GM12878 (cell line): ENCODE measurements around the gene GNG12. TPM values are rescaled to one million over a fixed set of nuclear protein-coding genes. Genes with fewer than 3 reads are reported as not detected.
A peak's percentile ranks its signal among the peaks of the same experiment; 100 is the strongest.

ENCODE experiments used
- ATAC-seq: fragments of 200-7000 bp; cut with Tn5 transposase; 3 replicates; pipeline ENCODE4 v1.9.1; 2020; ENCODE audit warnings: mild to moderate bottlenecking, moderate library complexity
- BruUV-seq: library from RNA; stranded (reverse); fragments of 400-500 nt; replicated peaks from 2 replicates; lab custom pipeline; 2021; lab: Mats Ljungman, UMichigan
- CTCF ChIA-PET: fragments of 300-600 bp; sonication (Branson Sonifier 250); formaldehyde crosslinking; extraction: SDS; loops from one replicate; lab custom pipeline; 2021; ENCODE audit warnings: inconsistent platforms; lab: Yijun Ruan, JAX
- POLR2A ChIA-PET: fragments of 350-600 bp; formaldehyde crosslinking; extraction: SDS; loops from one replicate; lab custom pipeline; 2021; ENCODE audit warnings: inconsistent platforms; lab: Charles Lee
- RAD21 ChIA-PET: fragments of 300-600 bp; sonication (Branson Sonifier 250); formaldehyde crosslinking; loops from one replicate; lab custom pipeline; 2023; ENCODE audit warnings: antibody characterized with exemption; ENCODE audit not compliant: unreplicated experiment; lab: Charles Lee
- SMC1A ChIA-PET: fragments of 300-600 bp; sonication (Branson Sonifier 250); formaldehyde crosslinking; loops from one replicate; lab custom pipeline; 2023; ENCODE audit not compliant: unreplicated experiment, uncharacterized antibody; lab: Charles Lee
- DNase-seq: peaks from one replicate; pipeline ENCODE4 v3.0.0-alpha.2; 2011; ENCODE audit warnings: low read depth, low spot score
- FAIRE-seq: peaks from 3 replicates; lab custom pipeline; 2011; peaks lifted over from hg19 to GRCh38; lab: Jason Lieb, UNC
- H2AFZ ChIP-seq: 2 replicates; pipeline ENCODE4 v1.6.0; 2011; ENCODE audit warnings: low read depth, low read length, control low read depth; ENCODE audit not compliant: control insufficient read depth
- H3K27ac ChIP-seq: 2 replicates; pipeline ENCODE4 v1.5.1; 2011; ENCODE audit warnings: control low read depth; ENCODE audit not compliant: control insufficient read depth, insufficient read depth
- H3K27me3 ChIP-seq, 2 experiments: replicated peaks in 1 of 2; 2 replicates each; pipeline versions ENCODE4 v1.6.0 to v1.6.1; 2011; ENCODE audit warnings: low read length in 1 of 2; ENCODE audit not compliant: control insufficient read depth in 2 of 2, insufficient read depth in 2 of 2
- H3K36me3 ChIP-seq, 2 experiments: 2 replicates each; pipeline ENCODE4 v1.5.1; 2011; ENCODE audit warnings: low read length in 1 of 2; ENCODE audit not compliant: control insufficient read depth in 2 of 2, insufficient read depth in 2 of 2
- H3K4me1 ChIP-seq: 2 replicates; pipeline ENCODE4 v1.6.1; 2011; ENCODE audit warnings: mild to moderate bottlenecking, low read length, moderate library complexity, mixed read lengths; ENCODE audit not compliant: control insufficient read depth, insufficient read depth
- H3K4me2 ChIP-seq: 2 replicates; pipeline ENCODE4 v1.6.0; 2011; ENCODE audit warnings: control low read depth; ENCODE audit not compliant: control insufficient read depth, insufficient read depth
- H3K4me3 ChIP-seq: fragments of 200-600 bp; sonication (generic); 2 replicates; pipeline ENCODE4 v1.5.1; 2016
- H3K79me2 ChIP-seq: 2 replicates; pipeline ENCODE4 v1.6.0; 2011; ENCODE audit warnings: low read length; ENCODE audit not compliant: control insufficient read depth, insufficient read depth
- H3K9ac ChIP-seq: 2 replicates; pipeline ENCODE4 v1.8.0; 2011; ENCODE audit warnings: low read length, control low read depth, mixed read lengths; ENCODE audit not compliant: control insufficient read depth, insufficient read depth
- H3K9me3 ChIP-seq: replicated peaks from 3 replicates; pipeline ENCODE4 v1.5.1; 2011; ENCODE audit warnings: mild to moderate bottlenecking, low read length; ENCODE audit not compliant: control insufficient read depth, insufficient read depth
- H4K20me1 ChIP-seq: 2 replicates; pipeline ENCODE4 v1.6.0; 2011; ENCODE audit not compliant: control insufficient read depth, insufficient read depth
- DPF2 ChIP-seq: fragments of 450-650 bp; IDR thresholded peaks from 2 replicates; pipeline ENCODE4 v1.6.1; 2017; ENCODE audit warnings: mild to moderate bottlenecking
- IKZF1 ChIP-seq: fragments of 450-650 bp; conservative IDR thresholded peaks from 2 replicates; pipeline ENCODE4 v1.6.1; 2017; ENCODE audit warnings: antibody characterized with exemption, mild to moderate bottlenecking
- NFXL1 ChIP-seq: fragments of 450-650 bp; IDR thresholded peaks from 2 replicates; pipeline ENCODE4 v1.6.1; 2017; ENCODE audit warnings: antibody characterized with exemption, mild to moderate bottlenecking, borderline replicate concordance
- NKRF ChIP-seq: fragments of 450-650 bp; conservative IDR thresholded peaks from 2 replicates; pipeline ENCODE4 v1.6.1; 2017; ENCODE audit warnings: mild to moderate bottlenecking, moderate library complexity
- NR2C1 ChIP-seq: fragments of 450-650 bp; IDR thresholded peaks from 2 replicates; pipeline ENCODE4 v1.6.1; 2017; ENCODE audit warnings: antibody characterized with exemption, mild to moderate bottlenecking, moderate library complexity
- SMARCA5 ChIP-seq: fragments of 450-650 bp; IDR thresholded peaks from 2 replicates; pipeline ENCODE4 v1.6.1; 2017; ENCODE audit warnings: mild to moderate bottlenecking
- WGBS: methylation state at CpG from one replicate; pipeline ENCODE4 v1.1.6; 2016; ENCODE audit warnings: low lambda C conversion rate; ENCODE audit not compliant: insufficient replicate concordance, insufficient coverage; ENCODE audit errors: missing lambda C conversion rate; 5-methylcytosine and 5-hydroxymethylcytosine counted together
- in situ Hi-C: fragments of 300-500 bp; cut with MboI; formaldehyde crosslinking; loops from 9 replicates; pipeline ENCODE4 v1.14.3; 2018; ENCODE audit warnings: mixed read lengths
- intact Hi-C: fragments of 100-400 bp; cut with micrococcal nuclease; formaldehyde crosslinking; loops from one replicate; pipeline ENCODE4 v1.14.2; 2022; ENCODE audit not compliant: unreplicated experiment
- polyA plus RNA-seq, 11 experiments: library from polyadenylated mRNA; depleted of rRNA in 4 of 11; unstranded in 6 of 11; stranded (reverse) in 5 of 11; fragments of >200 nt; fragmentation: Nextera tagmentation in 4 of 11; fragmentation: Illumina TruSeq in 1 of 11; extraction: Ambion mirVana in 4 of 11; extraction: Trizol in 1 of 11; gene quantifications; 1 replicate in 1 of 11; 2 replicates in 10 of 11; pipeline versions ENCODE4 v1.2.1 to v1.2.3, GENCODE V29; 2011 to 2016; ENCODE audit warnings: inconsistent platforms in 2 of 11, missing spikeins in 2 of 11, low read depth in 1 of 11
- total RNA-seq, 4 experiments: library from RNA; depleted of rRNA in 3 of 4; stranded (reverse); fragments of >200 nt in 3 of 4; fragmentation: Illumina TruSeq in 1 of 4; extraction: Trizol in 1 of 4; gene quantifications; 2 replicates each; pipeline versions ENCODE4 v1.2.1 to v1.2.3, GENCODE V29; 2013 to 2021
- TF ChIP-seq, protein P1 (sequence below), 3 experiments: IDR thresholded peaks in 2 of 3; conservative IDR thresholded peaks in 1 of 3; 2 replicates each; pipeline ENCODE4 v1.5.1; 2011; ENCODE audit warnings: low read depth in 3 of 3, low read length in 3 of 3, mild to moderate bottlenecking in 3 of 3, control low read depth in 2 of 3, moderate library complexity in 2 of 3, inconsistent platforms in 1 of 3, mixed read lengths in 1 of 3; ENCODE audit not compliant: control insufficient read depth in 2 of 3, insufficient read depth in 1 of 3; ENCODE audit errors: extremely low read depth in 1 of 3

Gene GNG12
- total and polyA plus RNA-seq, 10 of the 15 experiments (the other 5 are each of a cell fraction or from before 2014, with no cell fraction given), result 0.22 to 32.8 (median 0.35) TPM

GRCh38 chr1:67771749-67772148 lies 61.5 kb downstream of the GNG12 start (continued):
- TF ChIP-seq NKRF (no peak), IKZF1 (no peak), DPF2 (no peak)

DNA sequence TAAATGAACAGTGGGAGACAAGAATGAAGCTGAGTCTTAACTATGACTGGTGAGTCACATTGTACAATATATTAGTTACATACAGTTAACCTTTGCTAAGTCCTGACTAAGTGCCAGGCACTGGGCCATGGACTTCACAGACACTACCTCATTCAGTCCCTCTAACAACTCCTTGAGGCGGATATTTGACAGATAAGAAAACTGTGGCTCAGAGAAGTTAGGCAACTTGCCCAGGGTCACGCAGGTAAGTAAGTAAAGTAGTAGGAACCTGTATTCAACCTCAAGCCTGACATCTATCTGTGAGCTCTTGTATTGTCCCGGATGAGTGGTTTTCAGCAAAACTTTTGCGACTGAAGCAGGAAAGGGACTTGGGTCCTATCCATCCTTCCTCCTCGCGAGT lies 62.1 kb downstream of the GNG12 start:
- Histone ChIP-seq H3K27ac (no peak overlapping the region), H3K79me2 (no peaks in the 10 kb centered on the region), H3K36me3 (no peaks in the 10 kb centered on the region), H3K4me3 (no peak overlapping the region), H3K9me3 (no peaks in the 10 kb centered on the region), H4K20me1 (no peaks in the 10 kb centered on the region), H3K4me2 (no peak overlapping the region), H3K27me3 (no peaks in the 10 kb centered on the region; a peak in 1 of 4 replicates), H3K9ac (no peak overlapping the region), H3K4me1 (peaks cover 7% of the 10 kb centered on the region), H2AFZ (no peak overlapping the region)
- no TSS peak for BruUV-seq
- FAIRE-seq (no peak), DNase-seq (no peak), ATAC-seq (peak; percentile 37)
- ChIA-PET POLR2A (interaction anchor here (0.5 to 5.3 kb wide), 7 partner anchors 11 to 207 kb away, joined by 3 to 36 read pairs (median 6); partner anchors contain the start of genes GADD45A and GNG12), CTCF (interaction anchor here (0.7 to 10.3 kb wide), 15 partner anchors 11 to 238 kb away, joined by 3 to 315 read pairs (median 5); partner anchors contain the start of gene GNG12), RAD21 (interaction anchor here (0.8 to 10.3 kb wide), 12 partner anchors 10 to 210 kb away, joined by 3 to 320 read pairs (median 6); partner anchors contain the start of gene GNG12), SMC1A (interaction anchor here (1.0 to 20.9 kb wide), 10 partner anchors 10 to 63 kb away, joined by 3 to 1058 read pairs (median 16); partner anchors contain the start of gene GNG12)
- 60% methylated on average over 6 of the region's 6 CpGs for WGBS
- intact Hi-C loops (loop anchor here (5.0 kb wide), 1 partner anchor 61 kb away; the partner anchor contains the start of gene GNG12), in situ Hi-C loops (no loop called here)
- no peak for TF ChIP-seq NR2C1
- peak; percentile 62; the same call in 1 of the 2 replicates for TF ChIP-seq SMARCA5
- TF ChIP-seq, protein P1, sequence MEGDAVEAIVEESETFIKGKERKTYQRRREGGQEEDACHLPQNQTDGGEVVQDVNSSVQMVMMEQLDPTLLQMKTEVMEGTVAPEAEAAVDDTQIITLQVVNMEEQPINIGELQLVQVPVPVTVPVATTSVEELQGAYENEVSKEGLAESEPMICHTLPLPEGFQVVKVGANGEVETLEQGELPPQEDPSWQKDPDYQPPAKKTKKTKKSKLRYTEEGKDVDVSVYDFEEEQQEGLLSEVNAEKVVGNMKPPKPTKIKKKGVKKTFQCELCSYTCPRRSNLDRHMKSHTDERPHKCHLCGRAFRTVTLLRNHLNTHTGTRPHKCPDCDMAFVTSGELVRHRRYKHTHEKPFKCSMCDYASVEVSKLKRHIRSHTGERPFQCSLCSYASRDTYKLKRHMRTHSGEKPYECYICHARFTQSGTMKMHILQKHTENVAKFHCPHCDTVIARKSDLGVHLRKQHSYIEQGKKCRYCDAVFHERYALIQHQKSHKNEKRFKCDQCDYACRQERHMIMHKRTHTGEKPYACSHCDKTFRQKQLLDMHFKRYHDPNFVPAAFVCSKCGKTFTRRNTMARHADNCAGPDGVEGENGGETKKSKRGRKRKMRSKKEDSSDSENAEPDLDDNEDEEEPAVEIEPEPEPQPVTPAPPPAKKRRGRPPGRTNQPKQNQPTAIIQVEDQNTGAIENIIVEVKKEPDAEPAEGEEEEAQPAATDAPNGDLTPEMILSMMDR (IDR thresholded peaks at IDR 0.05 in 2 of 3, conservative IDR thresholded peaks at IDR 0.05 in 1 of 3; ENCODE audit: control insufficient read depth in 2 of 3, extremely low read depth in 1 of 3, insufficient read depth in 1 of 3, low read depth in 3 of 3, low read length in 3 of 3), result peak in 2 of 3 experiments; percentile 15 to 26; a peak in 2 of 6 replicates
- peak; percentile 66; the same call in 1 of the 2 replicates for TF ChIP-seq NFXL1
